ES-I3 (cell line): ENCODE data around the gene GVQW3.

ENCODE experiments used
- H3K36me3 ChIP-seq: 2 replicates; pipeline ENCODE4 v1.6.1; 2013; ENCODE audit warnings: mild to moderate bottlenecking, low read length, control low read depth, moderate library complexity; ENCODE audit not compliant: insufficient read depth
- H3K4me1 ChIP-seq: 2 replicates; pipeline ENCODE4 v1.6.1; 2013; ENCODE audit warnings: mild to moderate bottlenecking, control low read depth, low read length; ENCODE audit not compliant: insufficient read depth
- H3K9ac ChIP-seq: 2 replicates; pipeline ENCODE4 v1.6.1; 2013; ENCODE audit warnings: low read depth, mild to moderate bottlenecking, low read length, moderate library complexity
- H3K9me3 ChIP-seq: 2 replicates; pipeline ENCODE4 v1.6.1; 2013; ENCODE audit warnings: mild to moderate bottlenecking, low read length, moderate library complexity; ENCODE audit not compliant: control insufficient read depth, insufficient read depth

The GVQW3 gene

DNA sequence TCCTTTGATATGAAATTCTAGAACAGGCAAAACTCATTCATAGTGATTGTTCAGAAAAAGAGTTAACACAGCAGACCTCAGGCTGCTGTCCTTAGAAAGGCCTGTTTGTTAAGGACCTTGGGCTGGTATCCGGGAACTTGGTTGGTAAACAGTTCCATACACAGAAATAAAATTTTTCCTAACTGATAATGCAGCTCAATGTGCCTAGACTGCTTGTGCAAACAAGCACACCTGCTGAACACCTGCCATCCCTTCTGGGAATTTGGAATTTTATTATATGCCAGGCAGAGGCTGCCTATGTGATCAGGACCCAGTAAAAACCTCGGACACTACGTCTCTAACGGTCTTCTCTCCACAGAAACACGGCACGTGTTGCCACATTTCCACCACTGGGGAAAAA lies 11.7 kb upstream of the GVQW3 start:
- H3K4me1 ChIP-seq, result no peaks in the 10 kb centered on the region
- no peak overlapping the region for H3K9ac ChIP-seq
- no peaks in the 10 kb centered on the region for H3K9me3 ChIP-seq
- no peaks in the 10 kb centered on the region for H3K36me3 ChIP-seq

DNA sequence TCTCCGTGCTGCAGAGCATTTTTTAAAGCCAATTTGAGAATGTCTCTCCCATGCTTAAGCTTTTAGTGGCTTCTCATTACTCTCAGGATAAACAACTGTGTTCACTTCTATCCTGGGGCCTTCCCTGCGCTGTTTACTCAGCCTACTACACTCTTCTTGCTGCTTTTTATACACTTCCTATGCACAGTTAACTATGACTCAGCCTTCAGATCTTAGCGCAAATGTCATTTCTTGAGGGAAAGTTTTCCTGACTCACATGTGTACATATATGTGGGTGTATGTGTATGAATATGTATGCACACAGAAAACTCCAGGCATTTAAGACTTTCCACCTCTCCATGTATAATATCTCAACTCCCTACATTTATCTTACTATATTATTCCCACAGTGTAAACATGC lies 10.0 kb upstream of the GVQW3 start:
- Histone ChIP-seq H3K9ac (no peak overlapping the region), H3K9me3 (no peaks in the 10 kb centered on the region), H3K36me3 (no peaks in the 10 kb centered on the region), H3K4me1 (peaks cover 4% of the 10 kb centered on the region; the same call in 1 of the 2 replicates)

DNA sequence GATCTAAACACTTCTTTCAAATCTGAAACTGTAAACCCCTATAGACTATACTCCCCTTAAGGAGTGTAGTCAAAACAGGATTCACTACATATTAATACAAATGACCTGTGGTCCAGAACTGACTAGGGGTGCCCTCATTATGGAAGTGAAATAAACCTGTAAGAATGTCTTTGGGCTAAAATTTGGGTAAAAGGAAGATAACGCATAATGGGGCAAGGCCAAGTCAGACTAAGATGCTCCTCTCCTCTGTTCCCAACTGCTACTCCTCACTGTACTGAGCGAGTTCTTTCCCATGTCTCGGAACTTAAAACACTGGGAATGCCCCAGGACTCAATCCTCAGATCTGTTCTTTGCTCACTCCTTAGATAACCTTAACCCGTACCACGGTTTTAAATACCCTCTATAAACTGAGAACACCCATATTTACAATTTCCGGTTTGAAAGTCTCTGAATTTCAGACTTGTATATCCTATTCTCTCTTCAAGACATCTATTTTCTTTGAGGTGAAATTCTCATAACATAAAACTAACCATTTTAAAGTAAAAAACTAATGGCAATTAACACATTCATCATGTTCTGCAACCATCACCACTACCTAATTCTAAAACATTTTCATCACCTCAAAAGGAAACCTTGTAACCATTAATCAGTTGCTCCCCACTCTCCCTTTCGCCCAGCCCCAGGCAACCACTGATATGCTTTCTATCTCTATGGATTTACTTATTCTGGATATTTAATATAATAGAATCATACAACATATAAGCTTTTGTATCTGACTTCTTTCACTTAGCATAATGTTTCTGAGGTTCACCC lies 4.2 kb upstream of the GVQW3 start:
- no peak overlapping the region for H3K9ac ChIP-seq
- no peaks in the 10 kb centered on the region for H3K9me3 ChIP-seq
- peaks cover 13% of the 10 kb centered on the region for H3K4me1 ChIP-seq
- H3K36me3 ChIP-seq, result no peaks in the 10 kb centered on the region

DNA sequence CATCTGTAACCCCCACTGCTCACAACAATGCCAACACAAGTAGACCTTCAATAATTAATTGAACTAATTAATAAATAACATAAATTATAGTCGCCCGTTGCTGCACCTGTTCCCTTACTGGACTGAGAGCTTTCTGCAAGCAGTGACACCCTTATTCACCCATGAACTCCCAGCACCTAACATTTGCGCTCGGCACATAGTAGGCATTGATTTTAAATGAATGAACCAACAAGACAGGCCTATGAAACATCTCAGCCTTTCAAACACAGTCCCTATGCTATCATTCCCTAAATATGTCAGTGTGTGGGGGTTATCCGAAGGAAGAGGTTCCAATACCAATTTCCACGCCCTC lies 1.3 kb upstream of the GVQW3 start:
- Histone ChIP-seq H3K4me1 (peaks cover 19% of the 10 kb centered on the region), H3K9ac (peak overlapping the region; percentile 66), H3K36me3 (no peaks in the 10 kb centered on the region), H3K9me3 (no peaks in the 10 kb centered on the region)

DNA sequence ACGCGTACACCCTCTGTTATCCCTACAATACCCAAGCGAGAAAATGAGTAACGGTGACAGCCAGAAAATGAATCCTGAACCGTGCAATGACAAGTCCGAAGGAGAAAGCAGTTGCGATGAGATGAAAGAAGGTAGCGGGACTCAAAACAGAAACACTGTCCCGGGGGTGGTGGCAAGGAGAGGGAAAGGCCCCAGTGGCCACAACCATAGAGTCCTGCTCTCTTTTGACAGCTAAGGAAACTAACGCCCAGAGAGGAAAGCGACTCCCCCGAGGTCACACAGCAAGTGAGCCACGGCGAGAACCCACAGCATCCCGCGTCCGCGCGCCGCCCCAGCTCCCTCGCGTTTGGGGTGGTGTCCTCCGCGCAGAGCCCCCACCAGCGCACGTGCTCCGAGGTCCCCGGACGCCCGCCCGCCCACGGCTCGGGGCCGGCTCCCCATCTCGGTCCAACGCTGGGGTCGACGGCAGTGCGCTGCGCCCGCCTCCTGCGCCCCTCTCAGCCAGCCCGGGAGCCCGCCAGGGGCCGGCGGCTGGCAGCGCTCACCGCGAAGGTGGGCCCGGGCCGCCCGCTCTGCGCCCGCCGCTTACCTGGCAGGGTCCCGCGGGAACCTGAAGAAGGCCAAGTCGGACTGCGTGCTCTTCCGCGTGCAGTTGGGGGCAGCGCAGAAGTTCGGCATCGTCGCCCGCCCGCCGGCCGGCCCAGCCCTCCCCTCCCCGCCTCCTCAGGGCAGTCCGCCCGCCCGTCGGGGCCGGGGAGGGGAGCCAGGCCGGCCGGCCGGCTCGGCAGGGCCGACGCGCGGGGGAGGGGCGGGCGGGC lies 755 bp upstream of the GVQW3 start:
- Histone ChIP-seq H3K9ac (peak overlapping the region; percentile 66), H3K36me3 (no peaks in the 10 kb centered on the region), H3K4me1 (peaks cover 17% of the 10 kb centered on the region)

DNA sequence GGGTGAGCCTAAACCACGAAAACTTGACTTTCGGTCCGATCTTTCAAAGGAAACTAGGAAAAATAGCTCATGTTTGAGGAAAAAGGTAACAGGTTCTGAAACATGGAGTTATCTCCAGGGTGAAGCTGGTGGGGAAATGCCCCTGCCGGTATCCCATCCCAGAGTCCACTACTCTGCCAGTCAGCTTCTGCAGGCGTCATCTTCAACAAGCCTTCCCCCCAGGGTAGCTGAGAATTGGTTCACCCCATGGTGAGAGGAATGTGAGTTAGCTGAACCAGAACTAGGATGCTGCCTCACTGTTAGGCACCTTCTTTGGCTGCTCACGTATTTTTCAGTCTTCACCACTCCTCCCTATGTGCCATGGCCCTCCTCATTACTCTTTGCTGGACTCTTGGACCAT lies 1.1 kb downstream of the GVQW3 start:
- Histone ChIP-seq H3K9me3 (no peaks in the 10 kb centered on the region), H3K9ac (peak overlapping the region; percentile 66; the same call in 1 of the 2 replicates), H3K36me3 (no peaks in the 10 kb centered on the region), H3K4me1 (peaks cover 29% of the 10 kb centered on the region)

More for the DNA sequence above, 755 bp upstream of the GVQW3 start:
- no peaks in the 10 kb centered on the region for H3K9me3 ChIP-seq

DNA sequence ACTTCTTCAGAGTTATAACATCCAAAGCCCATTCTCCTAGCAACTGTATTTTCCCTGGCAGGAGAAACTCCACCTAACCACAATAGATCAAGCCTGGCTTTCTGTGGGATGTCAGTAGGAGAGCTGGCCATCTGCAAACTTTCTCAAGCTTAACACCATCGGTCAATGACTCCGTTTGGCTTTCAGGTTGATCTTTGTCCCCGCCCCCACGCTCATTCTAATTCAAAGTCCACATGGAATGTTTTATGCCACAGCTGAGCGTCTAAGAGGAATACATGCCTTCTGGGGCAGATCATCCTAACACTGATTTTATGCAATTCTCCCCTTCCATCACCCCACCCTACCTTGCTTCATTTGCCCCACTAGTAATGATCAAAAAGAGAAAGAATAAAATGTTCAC lies 4.8 kb downstream of the GVQW3 start:
- H3K9me3 ChIP-seq, result no peaks in the 10 kb centered on the region
- H3K4me1 ChIP-seq, result peaks cover 20% of the 10 kb centered on the region
- H3K36me3 ChIP-seq, result no peaks in the 10 kb centered on the region
- no peak overlapping the region for H3K9ac ChIP-seq

DNA sequence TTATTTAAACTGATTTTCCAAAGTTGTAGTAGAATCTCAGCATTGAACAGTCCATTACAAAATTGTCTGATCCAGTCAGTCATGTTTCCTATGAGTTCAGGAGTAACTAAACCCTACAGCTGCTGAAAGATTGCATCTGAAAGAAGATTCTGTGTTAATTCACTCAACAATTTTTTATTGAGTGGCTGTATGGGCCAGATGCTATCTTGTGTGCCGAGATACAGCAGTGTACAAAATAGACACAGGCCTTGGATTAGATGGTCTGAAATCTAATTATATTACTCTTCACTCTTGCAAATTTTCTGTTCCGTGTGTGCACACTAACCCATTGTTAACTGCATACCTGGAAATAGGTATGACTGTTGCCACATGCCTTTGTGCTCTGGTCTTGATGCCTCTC lies 7.3 kb downstream of the GVQW3 start:
- H3K9me3 ChIP-seq, result no peaks in the 10 kb centered on the region
- no peaks in the 10 kb centered on the region for H3K36me3 ChIP-seq
- H3K9ac ChIP-seq, result no peak overlapping the region
- peaks cover 14% of the 10 kb centered on the region for H3K4me1 ChIP-seq

DNA sequence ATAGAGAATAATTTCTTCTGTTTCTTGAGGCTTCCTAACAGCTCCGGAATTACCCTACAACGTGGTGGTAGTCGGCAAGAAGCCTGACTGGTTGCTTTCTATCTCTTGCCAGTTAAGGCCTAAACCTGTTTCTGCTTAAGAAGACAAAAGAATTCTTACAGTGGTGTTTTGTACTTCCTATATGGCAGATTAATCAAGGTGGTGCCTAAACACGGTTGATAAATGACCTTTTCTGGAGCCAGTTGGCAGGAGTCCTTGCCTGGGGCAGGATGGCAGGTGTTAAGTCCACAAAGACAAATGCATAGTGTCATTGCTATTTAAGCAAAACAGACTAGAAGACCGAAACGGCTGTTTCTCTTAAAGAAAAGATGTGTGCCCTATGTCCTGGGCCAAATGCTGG lies 9.9 kb downstream of the GVQW3 start:
- no peaks in the 10 kb centered on the region for H3K9me3 ChIP-seq
- no peaks in the 10 kb centered on the region for H3K36me3 ChIP-seq
- peaks cover 6% of the 10 kb centered on the region for H3K4me1 ChIP-seq
- H3K9ac ChIP-seq, result no peak overlapping the region

DNA sequence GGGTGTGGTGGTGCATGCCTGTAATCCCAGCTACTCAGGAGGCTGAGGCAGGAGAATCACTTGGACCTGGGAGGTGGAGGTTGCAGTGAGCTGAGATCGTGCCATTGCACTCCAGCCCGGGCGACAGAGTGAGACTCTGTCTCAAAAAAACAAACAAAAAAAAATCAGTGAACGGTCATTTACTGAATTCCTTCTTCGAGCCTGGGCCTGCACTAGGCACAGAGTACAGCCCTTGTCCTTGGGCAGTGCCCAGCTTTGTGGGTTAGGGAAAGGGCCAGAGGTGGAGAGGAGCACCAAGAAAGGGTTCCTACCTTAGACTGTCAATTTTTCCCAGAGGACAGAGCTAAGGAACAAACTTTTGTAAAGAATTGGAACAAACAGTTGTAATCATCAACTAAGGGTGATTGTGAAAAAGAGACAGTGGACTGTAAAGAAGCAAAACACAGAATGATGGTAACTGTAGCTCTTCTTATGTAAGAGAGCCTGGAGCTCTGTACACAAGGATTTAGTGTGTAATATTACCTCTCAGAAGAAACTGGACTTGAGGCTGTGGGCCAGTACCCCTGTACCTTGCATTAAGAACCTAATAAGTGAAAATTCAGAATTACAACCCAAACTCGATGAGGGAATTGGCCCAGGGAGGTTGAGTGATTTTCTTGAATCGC lies 10.8 kb downstream of the GVQW3 start:
- no peak overlapping the region for H3K9ac ChIP-seq
- no peaks in the 10 kb centered on the region for H3K4me1 ChIP-seq
- no peaks in the 10 kb centered on the region for H3K9me3 ChIP-seq
- no peaks in the 10 kb centered on the region for H3K36me3 ChIP-seq

DNA sequence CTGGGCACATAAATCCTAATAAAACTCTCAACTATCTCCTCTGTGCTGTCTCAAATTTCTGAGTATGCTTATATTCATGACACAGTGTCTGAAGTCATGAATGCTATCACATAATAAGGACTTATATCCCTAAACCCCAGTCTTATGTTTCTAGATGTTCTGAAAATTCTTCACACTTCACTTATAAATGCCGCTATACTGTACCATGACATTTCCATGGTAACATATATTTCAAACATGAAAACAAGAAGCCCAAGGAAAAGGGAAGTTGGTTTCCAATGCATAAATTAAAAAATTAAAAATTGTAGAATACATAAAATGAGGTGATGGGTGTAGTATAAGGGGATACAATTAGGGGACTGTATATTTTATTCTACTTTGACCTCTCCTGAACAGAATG lies 11.7 kb downstream of the GVQW3 start:
- Histone ChIP-seq H3K4me1 (no peaks in the 10 kb centered on the region), H3K36me3 (no peaks in the 10 kb centered on the region), H3K9me3 (no peaks in the 10 kb centered on the region), H3K9ac (no peak overlapping the region)

DNA sequence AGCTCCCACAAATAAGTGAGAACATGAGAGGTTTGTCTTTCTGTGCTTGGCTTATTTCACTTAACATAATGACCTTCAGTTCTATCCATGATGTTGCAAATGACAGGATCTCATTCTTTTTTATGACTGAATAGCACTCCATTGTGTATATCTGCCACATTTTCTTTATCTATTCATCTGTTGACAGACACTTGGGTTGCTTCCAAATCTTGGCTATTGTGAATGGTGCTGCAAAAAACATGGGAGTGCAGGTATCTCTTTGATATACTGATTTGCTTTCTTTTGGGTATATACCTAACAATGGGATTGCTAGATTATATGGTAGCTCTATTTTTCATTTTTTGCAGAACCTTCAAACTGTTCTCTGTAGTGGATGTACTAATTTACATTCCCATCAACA lies 13.3 kb downstream of the GVQW3 start:
- Histone ChIP-seq H3K9me3 (no peaks in the 10 kb centered on the region), H3K36me3 (no peaks in the 10 kb centered on the region), H3K4me1 (no peaks in the 10 kb centered on the region)

DNA sequence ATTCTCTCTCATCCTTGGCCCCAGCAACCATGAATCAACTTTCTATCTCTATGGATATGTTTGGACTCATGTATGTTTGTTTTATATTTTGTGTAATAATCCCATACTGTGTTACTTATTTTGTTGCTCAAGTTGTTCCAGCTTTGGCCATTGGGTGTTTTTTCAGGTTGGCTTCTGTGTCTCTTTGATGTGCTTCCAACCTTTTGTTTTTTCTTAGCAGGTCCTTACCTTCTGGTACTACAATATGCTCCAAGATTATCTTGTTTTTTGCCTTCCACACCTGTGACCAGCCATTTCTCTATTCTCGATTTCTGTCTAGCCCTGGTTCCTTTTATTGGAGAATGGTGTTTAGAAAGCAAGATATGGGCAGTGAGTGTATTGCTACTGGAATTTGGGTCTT lies 14.2 kb downstream of the GVQW3 start:
- H3K36me3 ChIP-seq, result no peaks in the 10 kb centered on the region
- no peaks in the 10 kb centered on the region for H3K9me3 ChIP-seq
- H3K9ac ChIP-seq, result no peak overlapping the region
- H3K4me1 ChIP-seq, result no peaks in the 10 kb centered on the region

More for the DNA sequence above, 13.3 kb downstream of the GVQW3 start:
- H3K9ac ChIP-seq, result no peak overlapping the region

DNA sequence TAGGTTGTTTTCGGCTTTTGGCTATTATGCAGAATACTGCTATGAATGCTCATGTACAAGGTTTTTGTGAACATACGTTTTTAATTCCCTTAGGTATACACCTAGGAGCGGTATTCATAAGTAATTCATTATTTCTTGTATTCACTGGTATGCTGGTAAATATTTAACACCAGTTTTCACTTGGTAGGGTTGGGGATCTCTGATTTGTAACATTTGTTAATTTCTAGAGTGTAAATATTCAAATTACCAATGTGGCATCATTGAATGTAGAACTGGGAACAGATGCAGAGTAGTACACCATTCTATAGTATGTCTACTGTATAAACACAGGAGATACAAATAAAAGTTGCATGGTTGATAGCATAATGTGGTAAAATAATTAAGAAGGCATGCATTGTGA lies 16.3 kb downstream of the GVQW3 start:
- H3K4me1 ChIP-seq, result no peaks in the 10 kb centered on the region
- H3K9ac ChIP-seq, result no peak overlapping the region
- no peaks in the 10 kb centered on the region for H3K36me3 ChIP-seq
- H3K9me3 ChIP-seq, result no peaks in the 10 kb centered on the region
